Measurements from ENCODE around the gene MYO1E. TPM values are rescaled to one million over a fixed set of nuclear protein-coding genes. Genes with fewer than 3 reads are reported as not detected.
"Not testable (repeated sequence)": the region's sequence is repeated elsewhere in the genome, so short reads cannot be mapped to it uniquely, and the experiment has no call there.

Gene MYO1E
- polyA plus RNA-seq, 3 donors = 129 to 162 (median 132) TPM

- no peak for DNase-seq
Measured at GRCh38 chr15:59295261-59296001, 77.2 kb downstream of the MYO1E start.

- no peak for DNase-seq
Measured at GRCh38 chr15:59294574-59295260, 78.0 kb downstream of the MYO1E start.

GRCh38 chr15:59292442-59293151, 80.1 kb downstream of the MYO1E start:
- DNase-seq = no peak

DNA sequence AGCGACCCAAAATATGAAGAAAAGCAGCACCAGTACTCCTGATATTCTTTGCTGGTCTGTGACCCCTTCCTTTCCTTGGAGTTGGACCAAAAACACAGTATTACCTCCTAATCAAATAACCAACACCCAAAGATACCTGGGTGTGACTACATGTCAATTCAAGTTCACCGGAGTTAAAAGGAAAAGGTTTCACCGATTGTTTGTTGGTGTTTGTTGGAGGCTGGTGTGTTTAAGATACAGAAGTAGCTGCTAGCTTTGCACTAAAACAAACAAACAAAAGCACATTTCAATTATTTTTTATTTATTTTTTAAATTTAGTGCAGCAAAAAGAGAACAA, 81.5 kb downstream of the MYO1E start:
- no peak for DNase-seq

DNA sequence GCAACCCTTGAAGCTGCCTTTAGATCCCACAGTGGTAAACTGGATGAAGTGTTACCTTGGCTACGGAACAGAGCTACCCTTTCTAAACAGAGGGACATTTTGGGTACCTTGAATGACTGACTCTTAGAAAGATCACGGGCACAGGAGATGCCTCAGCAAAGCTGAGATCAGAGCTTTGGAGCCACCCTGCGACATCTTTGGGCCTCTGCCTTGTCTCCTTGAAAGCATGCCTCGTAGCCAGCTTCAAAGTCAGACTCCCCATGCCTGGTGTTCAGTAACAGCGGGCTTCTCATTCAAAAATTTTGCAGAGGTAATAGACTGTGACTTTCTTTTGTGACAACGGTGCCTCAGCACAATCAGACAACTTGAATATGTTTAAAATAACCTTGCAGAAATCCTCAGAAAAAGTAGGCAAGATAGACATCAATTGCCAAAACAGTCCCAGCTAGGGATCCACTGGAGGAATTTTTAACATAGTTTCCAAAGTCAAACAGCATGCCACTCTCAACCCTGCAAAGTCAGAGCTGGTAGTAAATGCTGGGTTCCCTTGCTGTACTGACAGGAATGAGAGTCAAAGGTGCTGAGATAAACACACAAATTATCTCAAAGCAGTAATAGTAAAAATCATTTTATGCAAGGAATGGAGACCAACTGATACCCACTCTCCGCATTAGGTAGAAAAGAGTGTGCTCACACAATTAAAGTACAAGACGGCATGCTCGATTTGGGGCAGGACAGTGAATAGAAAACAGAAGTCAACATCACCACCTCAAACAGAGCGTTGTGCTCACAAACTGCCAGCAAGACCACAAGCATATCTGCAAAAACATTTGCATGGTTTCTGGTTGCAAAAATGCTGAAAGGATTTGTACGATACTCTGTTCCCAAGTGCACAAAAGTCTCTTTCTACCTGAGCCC, 82.1 kb downstream of the MYO1E start:
- DNase-seq = no peak

DNA sequence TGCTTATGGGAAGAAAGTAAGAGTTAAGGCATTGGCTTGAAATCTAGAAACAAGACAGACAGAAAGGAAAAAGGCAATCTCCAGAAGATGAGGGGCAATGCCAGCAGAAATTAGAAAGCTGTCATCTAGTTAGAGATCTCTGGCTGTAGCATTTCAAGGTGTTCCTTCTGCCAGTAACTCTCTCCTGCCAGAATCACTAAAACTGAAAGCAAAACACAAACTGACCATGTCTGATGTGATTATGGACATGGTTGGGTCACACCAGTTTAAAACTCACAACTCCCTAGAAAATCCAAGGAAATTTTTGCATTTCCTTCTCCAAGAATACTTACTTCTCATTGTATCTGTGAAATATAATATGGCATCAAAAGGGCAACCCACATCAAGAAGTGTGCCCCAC, 83.1 kb downstream of the MYO1E start:
- no peak for DNase-seq

DNA sequence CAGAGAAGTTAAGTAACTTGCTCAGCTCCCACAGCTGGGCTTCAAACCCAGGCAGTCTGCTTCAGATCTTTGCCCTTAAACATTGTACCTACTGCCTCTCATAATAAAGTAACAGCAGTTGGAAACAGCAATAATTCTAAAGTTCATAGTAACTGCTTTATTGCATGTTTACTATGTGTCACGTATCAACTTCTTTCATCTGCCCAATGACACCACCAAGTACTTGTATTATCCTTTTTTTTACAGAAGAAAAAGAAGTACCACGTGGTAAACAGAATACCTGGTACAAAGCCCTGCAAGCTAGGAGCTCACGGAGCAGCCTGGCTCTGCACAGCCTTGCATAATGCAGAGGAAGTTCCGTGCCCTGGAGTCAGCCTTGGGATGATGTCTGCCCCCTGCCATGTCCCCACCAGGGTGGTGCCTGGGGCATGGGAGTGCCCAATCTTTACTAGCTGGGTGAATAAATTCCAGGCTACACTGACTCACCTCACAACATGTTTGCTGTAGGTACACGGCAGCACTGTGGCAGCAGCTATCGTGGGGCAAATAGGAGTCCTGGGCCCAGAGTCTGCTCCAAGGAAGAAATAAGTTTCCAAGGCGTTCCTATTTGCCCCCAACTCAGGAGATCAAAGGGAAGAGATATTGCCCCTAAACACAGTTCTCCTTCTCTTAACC, 88.8 kb downstream of the MYO1E start:
- DNase-seq = no peak

- no peak for DNase-seq
Measured at GRCh38 chr15:59282515-59283337, 89.9 kb downstream of the MYO1E start.

DNA sequence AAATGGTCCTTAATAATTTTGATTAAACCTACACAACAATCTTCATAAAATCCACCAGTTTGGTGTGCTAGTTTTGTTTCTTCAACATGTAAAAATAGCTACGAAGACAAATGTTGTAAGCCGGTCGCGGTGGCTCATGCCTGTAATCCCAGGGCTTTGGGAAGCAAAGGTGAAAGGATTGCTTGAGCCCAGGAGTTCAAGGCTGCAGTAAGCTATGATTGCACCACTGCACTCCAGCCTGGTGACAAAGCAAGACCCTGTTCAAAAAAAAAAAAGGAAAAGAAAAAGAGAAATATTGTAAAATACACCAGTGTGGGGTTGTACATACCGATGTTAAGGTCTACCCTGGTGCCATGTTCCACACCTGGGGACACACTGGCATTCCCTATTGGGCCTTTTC, 91.0 kb downstream of the MYO1E start:
- no peak for DNase-seq

DNA sequence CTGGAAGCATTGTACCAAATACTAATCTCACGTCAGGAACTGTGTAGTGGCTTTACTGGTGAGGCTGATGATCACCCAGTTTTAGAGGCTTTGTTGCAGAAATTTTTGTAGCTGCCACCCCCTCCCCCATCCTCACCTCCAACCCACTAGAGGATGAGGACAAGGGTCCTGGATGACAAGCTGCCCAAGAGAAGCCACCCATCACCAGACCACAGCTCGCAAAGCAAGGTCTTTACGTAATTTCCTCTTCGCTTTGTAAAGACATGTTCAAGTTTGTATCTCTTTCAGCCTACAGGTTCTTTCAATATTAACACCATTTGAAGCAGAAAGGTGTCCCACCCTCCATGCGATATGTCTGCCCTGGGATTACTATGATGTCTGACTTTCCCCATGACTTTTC, 91.8 kb downstream of the MYO1E start:
- no peak for DNase-seq

GRCh38 chr15:59280292-59280691, 92.4 kb downstream of the MYO1E start:
- not testable (repeated sequence) for DNase-seq

GRCh38 chr15:59279023-59279422, 93.6 kb downstream of the MYO1E start:
- DNase-seq = no peak

DNA sequence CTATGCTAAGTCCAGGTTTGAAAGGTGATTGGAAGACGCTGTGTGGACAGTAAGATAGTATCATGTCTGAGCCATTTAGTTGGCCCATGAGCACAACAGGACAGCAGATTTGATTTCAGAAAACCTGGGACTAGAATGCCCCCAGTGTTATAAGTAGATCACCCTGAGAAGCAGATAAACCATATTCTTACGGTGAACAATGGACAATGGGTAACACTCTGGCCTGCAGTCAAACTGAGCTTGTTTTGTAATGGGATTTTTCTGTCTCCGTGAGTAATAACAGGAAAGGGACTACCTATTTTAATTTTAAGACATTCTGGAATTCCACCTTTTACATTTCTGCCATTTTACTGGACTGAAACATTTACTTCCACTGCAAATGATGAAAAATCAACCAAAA, 94.6 kb downstream of the MYO1E start:
- no peak for DNase-seq

DNA sequence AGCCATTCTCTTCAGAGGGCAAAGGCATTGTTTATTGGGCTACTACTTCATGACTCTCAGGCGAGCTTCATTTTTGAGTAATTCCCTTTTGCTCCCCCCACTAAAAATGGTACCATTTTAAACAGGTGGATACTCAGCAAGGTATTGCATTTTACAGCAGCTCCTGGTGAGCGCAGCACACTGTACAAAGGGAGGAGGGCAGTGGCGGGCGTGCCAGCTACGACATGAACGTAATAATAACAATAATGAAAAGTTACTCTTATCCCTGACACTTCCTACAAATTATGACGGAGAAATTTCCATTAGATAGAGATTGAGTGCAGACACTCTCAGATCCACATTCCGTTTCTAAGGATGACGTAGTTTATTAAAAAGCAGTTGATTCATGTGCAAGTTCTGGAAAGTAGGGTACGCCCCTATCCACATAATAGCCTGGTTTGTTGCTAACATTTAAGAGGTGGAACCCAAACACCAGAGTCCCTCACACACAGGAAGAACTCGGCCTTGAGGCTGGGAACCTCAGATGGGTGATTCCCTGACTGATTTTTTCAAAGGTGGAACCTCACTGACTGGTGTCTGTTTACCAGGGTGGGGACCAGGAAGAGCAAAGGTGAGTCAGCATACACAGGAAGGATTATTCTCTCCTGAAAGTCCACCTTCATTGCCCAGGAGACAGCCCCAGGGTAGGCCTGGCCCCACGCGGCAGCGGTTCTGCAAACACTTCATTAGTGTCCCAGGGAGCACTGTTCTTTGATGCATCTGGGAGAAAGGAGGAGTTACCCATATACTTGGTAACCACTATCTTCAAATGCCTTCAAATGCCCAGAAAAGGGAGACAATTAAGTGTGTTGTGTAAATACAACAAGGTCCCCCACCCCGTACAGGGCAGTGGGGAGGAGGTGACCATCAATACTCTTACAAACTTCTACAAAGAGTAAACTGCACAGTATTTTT, 96.2 kb downstream of the MYO1E start:
- no peak for DNase-seq

DNA sequence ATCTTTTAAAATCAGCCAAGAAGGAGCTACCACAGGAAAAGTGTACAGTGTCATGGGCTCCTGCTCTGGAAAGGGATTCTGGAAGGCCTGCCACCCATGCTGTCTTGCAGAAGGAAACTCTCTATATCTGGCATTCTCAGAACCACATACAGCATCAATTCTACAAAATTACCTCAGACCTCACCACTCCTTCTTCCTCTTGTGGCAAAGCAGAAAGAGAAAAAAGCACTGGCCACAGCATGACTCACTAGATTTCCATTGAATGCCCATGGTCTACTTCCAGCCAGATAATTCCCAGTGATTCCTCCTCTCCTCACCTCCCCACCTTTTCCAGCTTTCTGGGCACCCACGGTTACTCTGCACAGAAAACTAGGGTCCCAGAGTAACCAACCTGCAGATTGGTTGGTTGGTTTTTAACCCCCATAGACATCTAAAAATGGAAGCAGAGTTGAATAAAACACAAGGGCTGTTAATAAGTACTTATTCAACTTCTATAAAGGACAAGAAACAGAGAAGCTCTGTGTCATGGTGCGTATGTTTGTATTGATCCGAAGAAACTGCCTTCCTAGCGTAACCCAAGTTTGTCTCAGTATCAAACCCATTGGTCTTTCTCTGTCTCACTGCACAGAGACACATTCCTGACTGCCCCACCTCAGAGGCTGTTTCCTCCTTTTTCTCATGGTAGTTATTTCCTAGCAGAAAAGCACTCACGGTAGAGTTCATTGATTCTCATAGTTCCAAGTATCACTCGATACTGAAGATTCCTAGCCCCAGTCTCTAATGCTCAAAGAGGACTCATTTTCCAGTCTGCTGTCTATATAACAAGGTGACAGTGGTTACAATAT, 98.3 kb downstream of the MYO1E start:
- no peak for DNase-seq

GRCh38 chr15:59273234-59273633, 99.4 kb downstream of the MYO1E start:
- no peak for DNase-seq

- DNase-seq = no peak
Measured at GRCh38 chr15:59271595-59272201, 101.0 kb downstream of the MYO1E start.

- DNase-seq = no peak
Measured at GRCh38 chr15:59268852-59269407, 103.7 kb downstream of the MYO1E start.

All from renal pelvis (tissue), 4 donors.